Measurements from ENCODE around the gene TMEM151B.

TMEM151B gene

DNA sequence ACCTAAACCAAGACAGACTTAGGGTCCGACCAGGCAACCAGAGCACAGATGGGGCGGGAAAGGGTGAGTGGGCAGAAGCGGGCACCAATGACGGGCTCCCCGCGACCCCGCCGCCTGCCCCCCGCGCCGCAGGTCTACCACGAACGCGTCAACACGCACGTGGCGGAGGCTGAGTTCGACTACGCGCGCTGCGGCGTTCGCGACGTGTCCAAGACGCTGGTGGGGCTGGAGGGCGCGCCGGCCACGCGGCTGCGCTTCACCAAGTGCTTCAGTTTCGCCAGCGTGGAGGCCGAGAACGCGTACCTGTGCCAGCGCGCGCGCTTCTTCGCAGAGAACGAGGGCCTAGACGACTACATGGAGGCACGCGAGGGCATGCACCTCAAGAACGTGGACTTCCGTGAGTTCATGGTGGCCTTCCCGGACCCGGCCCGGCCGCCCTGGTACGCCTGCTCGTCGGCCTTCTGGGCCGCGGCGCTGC is 5.1 kb downstream of the TMEM151B start:
- no peaks in the 10 kb centered on the region for H3K9me3 ChIP-seq (ENCODE audit: insufficient read depth, low read length)
- H4K20me1 ChIP-seq (ENCODE audit: insufficient read depth, low read length) = no peaks in the 10 kb centered on the region
- no peak overlapping the region for H3K9ac ChIP-seq (ENCODE audit: low read length)
- H3K4me2 ChIP-seq (ENCODE audit: low read length) = no peak overlapping the region
- no peak overlapping the region for H3K27ac ChIP-seq (ENCODE audit: low read length)
- no peak overlapping the region for H2AFZ ChIP-seq (ENCODE audit: low read depth, low read length)
- 0 out of 2 replicates have a peak, but pooled peaks cover 4% of the 10 kb centered on the region for H3K4me1 ChIP-seq (ENCODE audit: low read length)
- peaks cover 7% of the 10 kb centered on the region for H3K27me3 ChIP-seq (ENCODE audit: low read depth, low read length)
- H3K36me3 ChIP-seq (replicated peaks; ENCODE audit: low read depth, low read length) = no peaks in the 10 kb centered on the region
- TF ChIP-seq EZH2phosphoT487 (IDR thresholded peaks at IDR 0.05; ENCODE audit: low read depth) = no peak
- no peak overlapping the region for H3K4me3 ChIP-seq (ENCODE audit: low read length)
- no peaks in the 10 kb centered on the region for H3K79me2 ChIP-seq (ENCODE audit: low read length)

DNA sequence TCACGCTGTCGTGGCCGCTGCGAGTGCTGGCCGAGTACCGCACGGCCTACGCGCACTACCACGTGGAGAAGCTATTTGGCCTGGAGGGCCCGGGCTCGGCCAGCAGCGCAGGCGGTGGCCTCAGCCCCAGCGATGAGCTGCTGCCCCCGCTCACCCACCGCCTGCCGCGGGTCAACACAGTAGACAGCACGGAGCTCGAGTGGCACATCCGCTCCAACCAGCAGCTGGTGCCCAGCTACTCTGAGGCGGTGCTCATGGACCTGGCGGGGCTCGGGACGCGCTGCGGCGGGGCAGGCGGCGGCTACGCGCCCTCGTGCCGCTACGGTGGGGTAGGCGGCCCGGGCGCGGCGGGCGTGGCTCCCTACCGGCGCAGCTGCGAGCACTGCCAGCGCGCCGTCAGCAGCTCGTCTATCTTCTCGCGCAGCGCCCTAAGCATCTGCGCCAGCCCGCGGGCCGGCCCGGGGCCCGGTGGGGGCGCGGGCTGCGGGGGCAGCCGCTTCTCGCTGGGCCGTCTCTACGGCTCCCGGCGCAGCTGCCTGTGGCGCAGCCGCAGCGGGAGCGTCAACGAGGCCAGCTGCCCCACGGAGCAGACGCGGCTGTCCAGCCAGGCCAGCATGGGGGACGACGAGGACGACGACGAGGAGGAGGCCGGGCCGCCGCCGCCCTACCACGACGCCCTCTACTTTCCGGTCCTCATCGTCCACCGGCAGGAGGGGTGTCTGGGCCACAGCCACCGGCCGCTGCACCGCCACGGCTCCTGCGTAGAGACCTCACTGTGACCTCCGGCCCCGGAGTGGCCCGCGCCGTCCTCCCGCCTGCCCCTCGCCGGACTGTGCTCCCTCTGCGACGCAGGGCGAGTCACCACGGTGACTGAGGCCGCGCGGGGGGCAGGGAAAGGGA is 5.7 kb downstream of the TMEM151B start:
- H3K9me3 ChIP-seq (ENCODE audit: insufficient read depth, low read length) = no peaks in the 10 kb centered on the region
- no peaks in the 10 kb centered on the region for H3K36me3 ChIP-seq (replicated peaks; ENCODE audit: low read depth, low read length)
- no peak for TF ChIP-seq EZH2phosphoT487 (IDR thresholded peaks at IDR 0.05; ENCODE audit: low read depth)
- TF ChIP-seq, protein P1, sequence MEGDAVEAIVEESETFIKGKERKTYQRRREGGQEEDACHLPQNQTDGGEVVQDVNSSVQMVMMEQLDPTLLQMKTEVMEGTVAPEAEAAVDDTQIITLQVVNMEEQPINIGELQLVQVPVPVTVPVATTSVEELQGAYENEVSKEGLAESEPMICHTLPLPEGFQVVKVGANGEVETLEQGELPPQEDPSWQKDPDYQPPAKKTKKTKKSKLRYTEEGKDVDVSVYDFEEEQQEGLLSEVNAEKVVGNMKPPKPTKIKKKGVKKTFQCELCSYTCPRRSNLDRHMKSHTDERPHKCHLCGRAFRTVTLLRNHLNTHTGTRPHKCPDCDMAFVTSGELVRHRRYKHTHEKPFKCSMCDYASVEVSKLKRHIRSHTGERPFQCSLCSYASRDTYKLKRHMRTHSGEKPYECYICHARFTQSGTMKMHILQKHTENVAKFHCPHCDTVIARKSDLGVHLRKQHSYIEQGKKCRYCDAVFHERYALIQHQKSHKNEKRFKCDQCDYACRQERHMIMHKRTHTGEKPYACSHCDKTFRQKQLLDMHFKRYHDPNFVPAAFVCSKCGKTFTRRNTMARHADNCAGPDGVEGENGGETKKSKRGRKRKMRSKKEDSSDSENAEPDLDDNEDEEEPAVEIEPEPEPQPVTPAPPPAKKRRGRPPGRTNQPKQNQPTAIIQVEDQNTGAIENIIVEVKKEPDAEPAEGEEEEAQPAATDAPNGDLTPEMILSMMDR (IDR thresholded peaks at IDR 0.05; ENCODE audit: low read depth, low read length) = no peak
- no peak overlapping the region for H3K4me3 ChIP-seq (ENCODE audit: low read length)
- no peaks in the 10 kb centered on the region for H3K79me2 ChIP-seq (ENCODE audit: low read length)
- H4K20me1 ChIP-seq (ENCODE audit: insufficient read depth, low read length) = no peaks in the 10 kb centered on the region
- no peak overlapping the region for H2AFZ ChIP-seq (ENCODE audit: low read depth, low read length)
- no peak overlapping the region for H3K4me2 ChIP-seq (ENCODE audit: low read length)
- H3K27ac ChIP-seq (ENCODE audit: low read length) = no peak overlapping the region
- no peak overlapping the region for H3K9ac ChIP-seq (ENCODE audit: low read length)
- H3K27me3 ChIP-seq (ENCODE audit: low read depth, low read length) = peaks cover 14% of the 10 kb centered on the region
- 0 out of 2 replicates have a peak, but pooled peaks cover 4% of the 10 kb centered on the region for H3K4me1 ChIP-seq (ENCODE audit: low read length)

DNA sequence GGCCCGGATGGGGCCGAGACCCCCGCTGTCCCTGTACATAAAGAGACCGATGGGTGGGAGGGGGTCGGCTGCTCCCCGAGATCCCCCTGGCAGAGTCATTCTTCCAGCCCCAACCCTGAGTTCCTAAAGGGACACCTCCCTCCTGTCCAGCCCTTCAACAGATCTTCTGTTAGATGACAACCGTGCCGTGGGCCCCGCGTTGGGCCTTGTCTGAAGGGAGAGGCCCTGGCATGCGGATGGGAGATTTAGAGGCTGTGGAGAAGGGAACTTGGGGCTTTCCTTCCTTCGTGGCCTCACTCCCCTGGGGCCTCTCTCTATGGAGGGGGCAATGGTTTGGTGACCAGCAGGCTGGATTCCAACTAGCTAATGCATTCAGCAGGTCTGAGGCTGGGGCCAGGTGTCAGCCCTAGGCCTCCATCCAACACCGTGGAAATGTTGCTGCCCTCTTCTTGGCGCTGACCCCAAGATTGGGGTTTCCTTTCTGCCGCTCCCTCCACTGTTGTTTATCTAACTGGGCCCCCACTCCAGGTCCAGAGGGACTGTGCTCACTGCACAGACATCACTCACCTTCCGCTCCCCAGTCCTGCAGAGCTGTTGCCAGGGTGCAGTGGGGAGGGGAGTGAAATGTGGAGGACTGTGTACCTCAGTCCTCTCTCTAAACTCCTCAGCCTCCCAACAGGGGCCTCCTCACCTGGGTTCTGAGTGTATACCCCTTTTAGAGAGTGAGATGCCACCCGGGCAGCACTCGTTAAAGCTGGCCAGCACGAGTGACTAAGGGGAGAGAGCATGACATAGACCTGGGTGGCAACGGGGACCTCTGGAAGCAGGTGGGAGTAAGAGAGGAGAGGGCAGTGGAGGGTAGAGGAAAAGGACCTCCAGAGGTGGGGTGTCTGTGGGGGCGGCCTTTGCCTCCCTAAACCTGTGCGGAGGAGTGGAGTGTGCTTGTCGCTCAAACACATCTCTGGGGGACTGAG is 6.7 kb downstream of the TMEM151B start:
- peaks cover 13% of the 10 kb centered on the region for H3K27me3 ChIP-seq (ENCODE audit: low read depth, low read length)
- no peaks in the 10 kb centered on the region for H4K20me1 ChIP-seq (ENCODE audit: insufficient read depth, low read length)
- H3K27ac ChIP-seq (ENCODE audit: low read length) = no peak overlapping the region
- H3K79me2 ChIP-seq (ENCODE audit: low read length) = no peaks in the 10 kb centered on the region
- H3K4me2 ChIP-seq (ENCODE audit: low read length) = no peak overlapping the region
- TF ChIP-seq, protein P1 (IDR thresholded peaks at IDR 0.05; ENCODE audit: low read depth, low read length) = no peak
- no peak for TF ChIP-seq EZH2phosphoT487 (IDR thresholded peaks at IDR 0.05; ENCODE audit: low read depth)
- H3K9ac ChIP-seq (ENCODE audit: low read length) = no peak overlapping the region
- H3K9me3 ChIP-seq (ENCODE audit: insufficient read depth, low read length) = no peaks in the 10 kb centered on the region
- H3K4me3 ChIP-seq (ENCODE audit: low read length) = no peak overlapping the region
- no peaks in the 10 kb centered on the region for H3K4me1 ChIP-seq (ENCODE audit: low read length)
- no peak overlapping the region for H2AFZ ChIP-seq (ENCODE audit: low read depth, low read length)
- H3K36me3 ChIP-seq (replicated peaks; ENCODE audit: low read depth, low read length) = no peaks in the 10 kb centered on the region

DNA sequence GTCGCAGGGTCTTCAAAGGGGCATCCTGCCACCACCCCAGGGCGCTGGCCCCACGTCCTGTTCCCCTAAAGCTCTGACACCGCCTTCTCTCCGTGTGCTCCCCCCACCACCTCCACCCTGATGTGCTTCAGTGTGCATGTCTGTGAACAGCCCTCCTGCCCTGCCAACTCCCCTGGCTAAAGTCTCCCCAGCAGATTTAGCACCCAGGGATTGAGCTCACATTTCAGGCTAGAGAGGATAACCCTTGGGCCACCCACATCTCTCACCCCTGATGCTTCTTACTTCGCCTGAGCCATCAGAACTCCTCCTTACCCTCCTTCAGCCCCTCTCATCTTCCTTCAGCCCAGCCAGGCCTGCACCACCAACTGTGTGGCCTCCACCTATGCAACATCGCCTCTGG is 7.5 kb downstream of the TMEM151B start:
- H2AFZ ChIP-seq (ENCODE audit: low read depth, low read length) = no peak overlapping the region
- no peak overlapping the region for H3K4me2 ChIP-seq (ENCODE audit: low read length)
- H3K79me2 ChIP-seq (ENCODE audit: low read length) = no peaks in the 10 kb centered on the region
- H3K9ac ChIP-seq (ENCODE audit: low read length) = no peak overlapping the region
- no peak overlapping the region for H3K4me3 ChIP-seq (ENCODE audit: low read length)
- H3K9me3 ChIP-seq (ENCODE audit: insufficient read depth, low read length) = no peaks in the 10 kb centered on the region
- no peak overlapping the region for H3K27ac ChIP-seq (ENCODE audit: low read length)
- peaks cover 19% of the 10 kb centered on the region for H3K27me3 ChIP-seq (ENCODE audit: low read depth, low read length)
- no peaks in the 10 kb centered on the region for H4K20me1 ChIP-seq (ENCODE audit: insufficient read depth, low read length)
- no peaks in the 10 kb centered on the region for H3K36me3 ChIP-seq (replicated peaks; ENCODE audit: low read depth, low read length)
- no peak for TF ChIP-seq EZH2phosphoT487 (IDR thresholded peaks at IDR 0.05; ENCODE audit: low read depth)
- TF ChIP-seq, protein P1 (IDR thresholded peaks at IDR 0.05; ENCODE audit: low read depth, low read length) = no peak
- no peaks in the 10 kb centered on the region for H3K4me1 ChIP-seq (ENCODE audit: low read length)

Data from OCI-LY3 (cell line).